Measurements from ENCODE around the gene KRTAP9-6. TPM values are rescaled to one million over a fixed set of nuclear protein-coding genes. Genes with fewer than 3 reads are reported as not detected.

Gene KRTAP9-6
- total and polyA plus RNA-seq, 10 of the 15 experiments (the other 5 are each of a cell fraction or from before 2014, with no cell fraction given): not detected

GRCh38 chr17:41302981-41303380 lies 37.8 kb downstream of the KRTAP9-6 start:
- Histone ChIP-seq H3K27ac (ENCODE audit: control insufficient read depth, insufficient read depth) (no peak overlapping the region), H3K4me3 (no peak overlapping the region), H3K9ac (ENCODE audit: control insufficient read depth, insufficient read depth, low read length) (no peak overlapping the region), H2AFZ (ENCODE audit: control insufficient read depth, low read depth, low read length) (no peak overlapping the region), H3K4me2 (ENCODE audit: control insufficient read depth, insufficient read depth) (no peak overlapping the region), H4K20me1 (ENCODE audit: control insufficient read depth, insufficient read depth) (no peaks in the 10 kb centered on the region), H3K9me3 (replicated peaks; ENCODE audit: control insufficient read depth, insufficient read depth, low read length) (no peaks in the 10 kb centered on the region; the same call in 2 of the 3 replicates), H3K4me1 (ENCODE audit: control insufficient read depth, insufficient read depth, low read length) (no peaks in the 10 kb centered on the region), H3K79me2 (ENCODE audit: control insufficient read depth, insufficient read depth, low read length) (no peaks in the 10 kb centered on the region), H3K27me3 (replicated peaks in 1 of 2; ENCODE audit: control insufficient read depth in 2 of 2, insufficient read depth in 2 of 2, low read length in 1 of 2) (peaks cover 0 to 4% of the 10 kb centered on the region in 2 experiments; a peak in 1 of 4 replicates), H3K36me3 (ENCODE audit: control insufficient read depth in 2 of 2, insufficient read depth in 2 of 2, low read length in 1 of 2) (no peaks in the 10 kb centered on the region)
- in situ Hi-C loops (cut with MboI): no loop called here
- ChIA-PET SMC1A (ENCODE audit: uncharacterized antibody, unreplicated experiment) (no interaction called here), RAD21 (ENCODE audit: unreplicated experiment) (no interaction called here), POLR2A (no interaction called here), CTCF (no interaction called here)
- intact Hi-C loops (cut with micrococcal nuclease; ENCODE audit: unreplicated experiment): no loop called here
- FAIRE-seq (no peak), DNase-seq (ENCODE audit: low read depth, low spot score) (no peak), ATAC-seq (no peak)
- no TSS peak for BruUV-seq (replicated peaks)
- no peak for TF ChIP-seq PAX8 (IDR thresholded peaks at IDR 0.05)
- TF ChIP-seq ZBTB11 (CRISPR knock-in tag; IDR thresholded peaks at IDR 0.05): no peak
- no peak for TF ChIP-seq RAD21 (IDR thresholded peaks at IDR 0.05; ENCODE audit: insufficient read depth, low read depth, low read length)
- TF ChIP-seq IKZF2 (IDR thresholded peaks at IDR 0.05): no peak
- no peak for TF ChIP-seq EGR1 (IDR thresholded peaks at IDR 0.05; ENCODE audit: borderline replicate concordance in 1 of 2, low read depth in 2 of 2, low read length in 2 of 2)
- WGBS (ENCODE audit: insufficient coverage, insufficient replicate concordance, low lambda C conversion rate, missing lambda C conversion rate): 33% methylated on average over 4 of the region's 4 CpGs
